GM21576 (cell line): ENCODE results near the gene CASQ2.

Experiments used
- ATAC-seq: cut with Tn5 transposase; IDR thresholded peaks from one replicate; pipeline ENCODE4 v1.9.1; 2021; ENCODE audit warnings: mild to moderate bottlenecking, moderate library complexity; ENCODE audit not compliant: unreplicated experiment

CASQ2 gene

GRCh38 chr1:115668579-115668978 lies 99.9 kb downstream of the CASQ2 start:
- ATAC-seq = no peak

GRCh38 chr1:115666702-115667101 lies 101.8 kb downstream of the CASQ2 start:
- ATAC-seq = no peak

GRCh38 chr1:115666206-115666605 lies 102.3 kb downstream of the CASQ2 start:
- no peak for ATAC-seq

- no peak for ATAC-seq
Observed at GRCh38 chr1:115665319-115666096, 103.0 kb downstream of the CASQ2 start.

- no peak for ATAC-seq
Observed at GRCh38 chr1:115661157-115661556, 107.4 kb downstream of the CASQ2 start.

GRCh38 chr1:115660151-115660550 lies 108.4 kb downstream of the CASQ2 start:
- ATAC-seq = no peak

GRCh38 chr1:115658646-115659045 lies 109.9 kb downstream of the CASQ2 start:
- no peak for ATAC-seq

GRCh38 chr1:115656461-115657077 lies 111.9 kb downstream of the CASQ2 start:
- ATAC-seq = no peak

- no peak for ATAC-seq
Observed at GRCh38 chr1:115655916-115656315, 112.6 kb downstream of the CASQ2 start.

- ATAC-seq = no peak
Observed at GRCh38 chr1:115655306-115655663, 113.2 kb downstream of the CASQ2 start.

GRCh38 chr1:115654663-115655305 lies 113.7 kb downstream of the CASQ2 start:
- no peak for ATAC-seq

- no peak for ATAC-seq
Observed at GRCh38 chr1:115654125-115654524, 114.4 kb downstream of the CASQ2 start.

GRCh38 chr1:115652236-115652788 lies 116.2 kb downstream of the CASQ2 start:
- ATAC-seq = no peak

GRCh38 chr1:115651391-115651790 lies 117.1 kb downstream of the CASQ2 start:
- no peak for ATAC-seq

- ATAC-seq = no peak
Observed at GRCh38 chr1:115650961-115651360, 117.6 kb downstream of the CASQ2 start.
